SU-DHL-6 (cell line): ENCODE results near the gene LRRN2.

Experiments used
- H2AFZ ChIP-seq: fragments of 200-600 bp; sonication (generic); 2 replicates; pipeline ENCODE4 v1.6.1; 2014; ENCODE audit warnings: low read depth, mild to moderate bottlenecking, moderate library complexity, mixed read lengths, antibody characterized with exemption, low read length; ENCODE audit not compliant: severe bottlenecking
- H3F3A ChIP-seq: fragments of 200-600 bp; shearing (Covaris generic); 2 replicates; pipeline ENCODE4 v1.6.0; 2016; ENCODE audit warnings: antibody characterized with exemption, mild to moderate bottlenecking; ENCODE audit not compliant: insufficient read depth
- H3K27ac ChIP-seq: fragments of 200-600 bp; sonication (generic); 2 replicates; pipeline ENCODE4 v1.5.1; 2016; ENCODE audit warnings: low read depth, mild to moderate bottlenecking, low read length, moderate library complexity, mixed read lengths
- H3K27me3 ChIP-seq: fragments of 200-600 bp; sonication (generic), shearing (Covaris generic); 2 replicates; pipeline ENCODE4 v1.6.0; 2014; ENCODE audit warnings: mild to moderate bottlenecking, low read length
- H3K36me3 ChIP-seq: fragments of 200-600 bp; sonication (generic); 2 replicates; pipeline ENCODE4 v1.6.1; 2014; ENCODE audit warnings: mild to moderate bottlenecking, low read length, mixed read lengths
- H3K4me2 ChIP-seq: fragments of 300-600, 200-600 bp; shearing (Covaris generic), sonication (generic); 2 replicates; pipeline ENCODE4 v1.6.0; 2014; ENCODE audit warnings: low read length, low read depth, mild to moderate bottlenecking; ENCODE audit not compliant: poor library complexity, severe bottlenecking
- H3K4me3 ChIP-seq: fragments of 200-600 bp; sonication (generic); 2 replicates; pipeline ENCODE4 v1.5.1; 2014; ENCODE audit warnings: antibody characterized with exemption, low read length, mild to moderate bottlenecking, mixed read lengths; ENCODE audit not compliant: insufficient read depth, poor library complexity, severe bottlenecking
- H3K79me2 ChIP-seq: fragments of 200-600 bp; sonication (generic); 2 replicates; pipeline ENCODE4 v1.6.1; 2014; ENCODE audit warnings: mild to moderate bottlenecking, low read length, moderate library complexity; ENCODE audit not compliant: insufficient read depth
- H3K9ac ChIP-seq: fragments of 200-600 bp; sonication (generic); 2 replicates; pipeline ENCODE4 v1.7.0; 2014; ENCODE audit warnings: mild to moderate bottlenecking, low read length
- H3K9me2 ChIP-seq: fragments of 200-600 bp; sonication (generic); replicated peaks from 2 replicates; pipeline ENCODE4 v1.6.1; 2014; ENCODE audit warnings: low read length; ENCODE audit not compliant: insufficient read depth
- H3K9me3 ChIP-seq: fragments of 200-600 bp; sonication (generic); 2 replicates; pipeline ENCODE4 v1.6.1; 2014; ENCODE audit warnings: low read length, mixed read lengths; ENCODE audit not compliant: insufficient read depth
- H4K20me1 ChIP-seq: fragments of 200-600 bp; sonication (generic); 2 replicates; pipeline ENCODE4 v1.6.1; 2014; ENCODE audit warnings: low read depth, mild to moderate bottlenecking, antibody characterized with exemption, low read length, moderate library complexity, mixed read lengths
- EZH2phosphoT487 ChIP-seq: fragments of 200-600 bp; sonication (generic), shearing (Covaris generic); conservative IDR thresholded peaks from 2 replicates; pipeline ENCODE4 v1.6.1; 2018; ENCODE audit warnings: mild to moderate bottlenecking, antibody characterized with exemption, low read length, moderate library complexity, mixed read lengths
- TF ChIP-seq, protein P1 (sequence below): fragments of 200-600 bp; sonication (generic); IDR thresholded peaks from one replicate; pipeline ENCODE4 v1.5.1; 2017; ENCODE audit warnings: antibody characterized with exemption, mild to moderate bottlenecking, low read length, moderate library complexity; ENCODE audit not compliant: insufficient read depth, poor library complexity, severe bottlenecking

The LRRN2 gene

GRCh38 chr1:204660509-204660908, 25.0 kb downstream of the LRRN2 start:
- Histone ChIP-seq H2AFZ (no peak overlapping the region), H3K4me2 (no peak overlapping the region), H4K20me1 (no peaks in the 10 kb centered on the region), H3K9me3 (no peaks in the 10 kb centered on the region), H3K4me3 (no peak overlapping the region), H3K9ac (no peak overlapping the region), H3K36me3 (no peaks in the 10 kb centered on the region), H3K79me2 (no peaks in the 10 kb centered on the region), H3K9me2 (no peaks in the 10 kb centered on the region), H3K27ac (no peak overlapping the region), H3F3A (no peaks in the 10 kb centered on the region), H3K27me3 (no peaks in the 10 kb centered on the region)
- TF ChIP-seq, protein P1, sequence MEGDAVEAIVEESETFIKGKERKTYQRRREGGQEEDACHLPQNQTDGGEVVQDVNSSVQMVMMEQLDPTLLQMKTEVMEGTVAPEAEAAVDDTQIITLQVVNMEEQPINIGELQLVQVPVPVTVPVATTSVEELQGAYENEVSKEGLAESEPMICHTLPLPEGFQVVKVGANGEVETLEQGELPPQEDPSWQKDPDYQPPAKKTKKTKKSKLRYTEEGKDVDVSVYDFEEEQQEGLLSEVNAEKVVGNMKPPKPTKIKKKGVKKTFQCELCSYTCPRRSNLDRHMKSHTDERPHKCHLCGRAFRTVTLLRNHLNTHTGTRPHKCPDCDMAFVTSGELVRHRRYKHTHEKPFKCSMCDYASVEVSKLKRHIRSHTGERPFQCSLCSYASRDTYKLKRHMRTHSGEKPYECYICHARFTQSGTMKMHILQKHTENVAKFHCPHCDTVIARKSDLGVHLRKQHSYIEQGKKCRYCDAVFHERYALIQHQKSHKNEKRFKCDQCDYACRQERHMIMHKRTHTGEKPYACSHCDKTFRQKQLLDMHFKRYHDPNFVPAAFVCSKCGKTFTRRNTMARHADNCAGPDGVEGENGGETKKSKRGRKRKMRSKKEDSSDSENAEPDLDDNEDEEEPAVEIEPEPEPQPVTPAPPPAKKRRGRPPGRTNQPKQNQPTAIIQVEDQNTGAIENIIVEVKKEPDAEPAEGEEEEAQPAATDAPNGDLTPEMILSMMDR, result no peak
- no peak for TF ChIP-seq EZH2phosphoT487

- no peak overlapping the region for H3K9ac ChIP-seq
- H3K9me3 ChIP-seq, result no peaks in the 10 kb centered on the region
- H3K27me3 ChIP-seq, result no peaks in the 10 kb centered on the region
- H4K20me1 ChIP-seq, result no peaks in the 10 kb centered on the region
- TF ChIP-seq, protein P1, result no peak
- no peak for TF ChIP-seq EZH2phosphoT487
- no peaks in the 10 kb centered on the region for H3F3A ChIP-seq
- no peak overlapping the region for H3K4me2 ChIP-seq
- no peaks in the 10 kb centered on the region for H3K36me3 ChIP-seq
- H3K9me2 ChIP-seq, result no peaks in the 10 kb centered on the region
- H3K4me3 ChIP-seq, result no peak overlapping the region
- H3K27ac ChIP-seq, result no peak overlapping the region
- no peak overlapping the region for H2AFZ ChIP-seq
- no peaks in the 10 kb centered on the region for H3K79me2 ChIP-seq
These were observed 26.5 kb downstream of the LRRN2 start for GRCh38 chr1:204659056-204659455.

DNA sequence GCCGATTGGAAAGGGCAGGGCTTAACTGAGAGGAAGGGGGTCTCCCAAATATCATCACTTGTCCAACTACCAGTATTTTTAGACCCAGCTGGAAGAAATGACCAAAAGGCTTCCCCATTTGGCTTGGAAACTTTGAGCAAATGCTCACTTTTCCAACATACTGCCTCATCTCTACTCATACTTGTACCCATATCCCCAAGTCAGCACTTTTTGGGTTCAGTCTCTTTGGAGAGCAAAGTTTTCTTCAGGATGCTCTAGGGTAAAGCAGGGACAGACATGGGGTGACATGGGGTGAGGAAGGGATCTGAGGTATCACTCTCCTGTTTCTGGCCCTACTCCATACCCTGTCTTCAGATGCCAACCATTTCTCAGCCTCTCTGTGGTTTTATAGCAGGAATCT, 27.2 kb downstream of the LRRN2 start:
- TF ChIP-seq EZH2phosphoT487, result no peak
- TF ChIP-seq, protein P1, result no peak
- Histone ChIP-seq H4K20me1 (no peaks in the 10 kb centered on the region), H3F3A (no peaks in the 10 kb centered on the region), H3K4me2 (no peak overlapping the region), H3K9ac (no peak overlapping the region), H3K9me3 (no peaks in the 10 kb centered on the region), H3K79me2 (no peaks in the 10 kb centered on the region), H3K36me3 (no peaks in the 10 kb centered on the region), H2AFZ (no peak overlapping the region), H3K4me3 (no peak overlapping the region), H3K9me2 (no peaks in the 10 kb centered on the region), H3K27ac (no peak overlapping the region), H3K27me3 (no peaks in the 10 kb centered on the region)
